ENCODE results near the gene LILRA1. TPM values are rescaled to one million over a fixed set of nuclear protein-coding genes. Genes with fewer than 3 reads are reported as not detected.

LILRA1 gene
- total and polyA plus RNA-seq, 9 of the 15 experiments (the other 6 are each of a cell fraction or from before 2014, with no cell fraction given), result not detected

DNA sequence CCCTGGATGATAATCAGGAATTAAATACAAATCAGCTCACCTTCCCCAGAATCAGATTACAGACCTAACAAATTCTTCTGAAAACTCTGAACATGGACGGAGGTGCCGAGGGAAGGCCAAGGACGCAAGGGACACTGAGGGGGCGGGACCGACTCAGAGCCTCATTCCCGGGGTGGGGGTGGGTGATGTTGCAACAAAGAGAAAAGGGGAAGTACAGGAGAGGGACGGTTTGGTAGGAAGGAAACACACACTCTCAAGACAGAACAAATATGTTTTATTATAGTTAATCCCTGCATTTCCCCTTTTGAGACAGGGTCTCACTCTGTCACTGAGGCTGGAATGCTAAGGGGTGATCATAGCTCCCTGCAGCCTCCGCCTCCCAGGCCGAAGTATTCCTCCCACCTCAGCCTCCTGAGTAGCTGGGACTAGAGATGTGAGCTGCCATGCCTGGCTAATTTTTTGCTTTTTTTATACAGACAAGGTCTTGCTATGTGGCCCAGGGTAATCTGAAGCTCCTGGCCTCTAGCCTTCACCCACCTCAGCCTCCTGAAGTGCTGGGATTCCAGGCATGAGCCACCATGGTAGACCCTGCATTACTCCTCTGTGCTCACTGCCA is 20.6 kb upstream of the LILRA1 start (continued):
- TF ChIP-seq ZBTB11 (CRISPR knock-in tag; IDR thresholded peaks at IDR 0.05) (no peak; a peak in 1 of 6 replicates), ADNP (tag; IDR thresholded peaks at IDR 0.05) (no peak), ZSCAN29 (IDR thresholded peaks at IDR 0.05) (no peak), XRCC3 (IDR thresholded peaks at IDR 0.05) (no peak), TFAM (CRISPR knock-in tag; conservative IDR thresholded peaks at IDR 0.05) (no peak), KLF10 (CRISPR knock-in tag; IDR thresholded peaks at IDR 0.05) (no peak), POLR3A (IDR thresholded peaks at IDR 0.05; ENCODE audit: borderline replicate concordance, extremely low read depth, insufficient read depth, insufficient read length) (no peak), SREBF1 (IDR thresholded peaks at IDR 0.05; ENCODE audit: borderline replicate concordance, low read depth, low read length) (no peak), ZFX (CRISPR knock-in tag; IDR thresholded peaks at IDR 0.05) (no peak), ZNF778 (CRISPR knock-in tag; IDR thresholded peaks at IDR 0.05) (no peak), SMARCE1 (IDR thresholded peaks at IDR 0.05) (peak; percentile 55; the same call in 1 of the 2 replicates), ETV6 (IDR thresholded peaks at IDR 0.05; ENCODE audit: borderline replicate concordance in 1 of 2, low read depth in 2 of 2, low read length in 1 of 2) (no peak), ETV6 (CRISPR knock-in tag; IDR thresholded peaks at IDR 0.05; ENCODE audit: borderline replicate concordance) (no peak), FOXJ3 (CRISPR knock-in tag; IDR thresholded peaks at IDR 0.05) (no peak), SLC30A9 (CRISPR knock-in tag; IDR thresholded peaks at IDR 0.05) (no peak), ZNF449 (CRISPR knock-in tag; IDR thresholded peaks at IDR 0.05) (no peak), TEAD1 (CRISPR knock-in tag; IDR thresholded peaks at IDR 0.05) (peak in 1 of 2 experiments; percentile 81; a peak in 1 of 4 replicates), E2F5 (CRISPR knock-in tag; IDR thresholded peaks at IDR 0.05) (no peak)
- TF ChIP-seq, protein P1, sequence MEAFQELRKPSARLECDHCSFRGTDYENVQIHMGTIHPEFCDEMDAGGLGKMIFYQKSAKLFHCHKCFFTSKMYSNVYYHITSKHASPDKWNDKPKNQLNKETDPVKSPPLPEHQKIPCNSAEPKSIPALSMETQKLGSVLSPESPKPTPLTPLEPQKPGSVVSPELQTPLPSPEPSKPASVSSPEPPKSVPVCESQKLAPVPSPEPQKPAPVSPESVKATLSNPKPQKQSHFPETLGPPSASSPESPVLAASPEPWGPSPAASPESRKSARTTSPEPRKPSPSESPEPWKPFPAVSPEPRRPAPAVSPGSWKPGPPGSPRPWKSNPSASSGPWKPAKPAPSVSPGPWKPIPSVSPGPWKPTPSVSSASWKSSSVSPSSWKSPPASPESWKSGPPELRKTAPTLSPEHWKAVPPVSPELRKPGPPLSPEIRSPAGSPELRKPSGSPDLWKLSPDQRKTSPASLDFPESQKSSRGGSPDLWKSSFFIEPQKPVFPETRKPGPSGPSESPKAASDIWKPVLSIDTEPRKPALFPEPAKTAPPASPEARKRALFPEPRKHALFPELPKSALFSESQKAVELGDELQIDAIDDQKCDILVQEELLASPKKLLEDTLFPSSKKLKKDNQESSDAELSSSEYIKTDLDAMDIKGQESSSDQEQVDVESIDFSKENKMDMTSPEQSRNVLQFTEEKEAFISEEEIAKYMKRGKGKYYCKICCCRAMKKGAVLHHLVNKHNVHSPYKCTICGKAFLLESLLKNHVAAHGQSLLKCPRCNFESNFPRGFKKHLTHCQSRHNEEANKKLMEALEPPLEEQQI (IDR thresholded peaks at IDR 0.05), result no peak

All from K562 (cell line).